Activated CD4-positive, alpha-beta T cell treated with anti-CD3 and anti-CD28 coated beads, Interleukin-2, amount 50 U/mL, for 48 hours (primary cell): Measurements from ENCODE around the gene VPS39.
A peak's percentile ranks its signal among the peaks of the same experiment; 100 is the strongest.
"Not testable (repeated sequence)": the region's sequence is repeated elsewhere in the genome, so short reads cannot be mapped to it uniquely, and the experiment has no call there.

ENCODE experiments used
- DNase-seq, 2 experiments: peaks; one replicate each; pipeline ENCODE4 v3.0.0-alpha.2; 2020

Gene VPS39

DNA sequence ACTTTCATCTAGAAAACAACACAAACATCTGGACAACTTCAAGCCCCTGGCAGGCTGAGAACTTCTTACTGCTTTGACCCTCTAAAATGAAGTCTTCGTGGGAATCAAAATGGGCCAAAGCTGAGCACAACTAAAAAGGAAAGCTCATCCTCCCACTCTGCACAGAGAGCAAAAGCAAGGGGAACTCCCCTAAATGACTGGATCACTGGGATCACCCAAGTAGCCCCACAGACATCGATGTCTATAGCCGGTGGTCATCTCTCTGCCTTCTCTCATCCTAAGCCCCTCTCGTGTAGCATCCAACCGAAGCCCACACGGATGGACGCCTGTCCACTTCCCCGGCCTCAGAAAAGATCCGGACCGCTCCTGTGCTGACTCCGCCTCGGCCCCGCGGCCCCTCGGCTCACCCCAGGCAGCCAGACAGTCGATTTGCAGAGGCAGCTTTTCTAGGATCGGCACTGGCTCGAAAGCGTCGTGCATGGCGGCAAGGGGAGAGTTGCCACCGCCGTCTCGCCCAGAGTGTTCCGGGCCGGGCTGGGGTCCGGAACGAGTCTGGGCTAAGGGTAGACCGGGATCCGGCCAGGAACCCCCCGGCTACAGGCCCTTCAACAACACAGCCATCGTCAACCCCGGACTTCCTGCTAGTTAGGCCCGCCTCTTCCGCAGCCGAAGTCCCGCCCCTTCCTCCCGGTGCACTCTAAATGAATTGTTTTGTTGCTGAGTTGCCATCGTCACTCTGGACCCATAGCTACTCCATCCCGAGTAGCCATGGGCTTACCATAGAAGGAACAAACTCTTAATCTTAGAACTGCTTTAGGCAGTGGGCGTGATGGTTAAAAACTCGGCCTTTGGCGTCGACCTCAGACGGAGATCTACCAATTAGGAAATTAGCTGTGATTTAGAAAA is at the start of gene VPS39:
VPS39 (minus strand) TSS at position 631 of the 906 bp plus-strand sequence; CDS start at position 480, 151 bp downstream.
- DNase-seq = peak; percentile 86 to 90

- no peak for DNase-seq
Observed at GRCh38 chr15:42253300-42253699, 45.2 kb upstream of the VPS39 start.

GRCh38 chr15:42240823-42241222 is 32.7 kb upstream of the VPS39 start:
- no peak for DNase-seq

GRCh38 chr15:42239528-42240182 is 31.6 kb upstream of the VPS39 start:
- no peak for DNase-seq

DNA sequence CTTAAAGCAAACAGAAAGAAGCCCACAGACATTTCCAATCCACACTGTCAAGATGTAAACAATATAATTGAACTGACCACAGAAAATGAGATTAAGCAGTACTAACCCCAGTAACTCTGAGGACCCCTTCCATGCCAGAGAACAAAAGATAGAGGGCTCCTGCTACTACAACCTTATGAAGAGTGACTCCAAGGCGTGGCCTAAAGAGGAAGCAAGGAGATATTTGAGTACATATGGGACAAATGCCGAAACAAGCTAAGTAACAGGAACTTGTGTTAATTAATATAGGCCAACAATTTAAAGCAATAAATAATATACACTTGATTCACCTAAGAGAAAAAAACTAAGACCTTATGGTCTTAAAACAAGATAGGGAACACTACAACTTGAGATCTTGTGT is 25.0 kb upstream of the VPS39 start:
- no peak for DNase-seq

GRCh38 chr15:42232606-42233005 is 24.5 kb upstream of the VPS39 start:
- no peak for DNase-seq

- DNase-seq = no peak
Observed at GRCh38 chr15:42231088-42231487, 23.0 kb upstream of the VPS39 start.

GRCh38 chr15:42228981-42229380 is 20.9 kb upstream of the VPS39 start:
- not testable (repeated sequence) for DNase-seq

DNA sequence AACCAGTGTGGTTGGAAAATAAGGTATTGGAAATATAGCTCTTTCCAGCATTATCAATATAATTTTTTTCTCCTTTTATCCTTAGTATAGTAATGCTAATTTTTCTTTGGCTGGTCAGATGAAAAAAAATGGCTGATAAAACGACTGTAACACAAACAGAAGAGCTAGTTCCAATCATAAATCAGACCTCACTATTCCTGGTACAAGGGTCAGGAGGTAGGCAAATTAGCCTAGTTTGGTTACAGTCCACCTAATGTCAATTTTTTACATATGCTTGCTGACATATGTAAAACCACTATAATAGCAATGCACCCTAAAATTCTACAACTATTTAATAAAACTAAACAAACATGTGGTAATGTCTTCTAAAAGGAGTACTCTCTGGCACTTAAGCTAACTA is 19.9 kb upstream of the VPS39 start:
- DNase-seq = no peak

DNA sequence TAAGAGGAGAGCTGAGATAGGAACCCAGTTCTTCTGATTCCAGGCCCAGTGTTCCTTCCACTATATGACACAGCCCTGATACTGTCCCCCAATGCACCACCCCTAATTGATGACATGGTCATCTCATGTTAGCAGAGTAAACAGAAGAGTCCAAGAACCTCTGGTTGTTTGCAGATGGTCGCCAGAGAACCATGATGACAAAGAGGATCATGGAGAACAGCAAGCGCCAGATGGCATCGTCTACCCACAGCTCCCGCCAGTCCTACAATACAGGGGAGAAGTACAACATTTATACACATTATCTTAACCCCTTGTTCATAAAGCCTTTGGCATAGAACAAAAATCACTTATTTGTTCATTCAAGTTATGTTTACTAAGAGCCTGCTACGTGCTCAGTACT is 18.5 kb upstream of the VPS39 start:
- DNase-seq = no peak

- no peak for DNase-seq
Observed at GRCh38 chr15:42220216-42220615, 12.1 kb upstream of the VPS39 start.

DNA sequence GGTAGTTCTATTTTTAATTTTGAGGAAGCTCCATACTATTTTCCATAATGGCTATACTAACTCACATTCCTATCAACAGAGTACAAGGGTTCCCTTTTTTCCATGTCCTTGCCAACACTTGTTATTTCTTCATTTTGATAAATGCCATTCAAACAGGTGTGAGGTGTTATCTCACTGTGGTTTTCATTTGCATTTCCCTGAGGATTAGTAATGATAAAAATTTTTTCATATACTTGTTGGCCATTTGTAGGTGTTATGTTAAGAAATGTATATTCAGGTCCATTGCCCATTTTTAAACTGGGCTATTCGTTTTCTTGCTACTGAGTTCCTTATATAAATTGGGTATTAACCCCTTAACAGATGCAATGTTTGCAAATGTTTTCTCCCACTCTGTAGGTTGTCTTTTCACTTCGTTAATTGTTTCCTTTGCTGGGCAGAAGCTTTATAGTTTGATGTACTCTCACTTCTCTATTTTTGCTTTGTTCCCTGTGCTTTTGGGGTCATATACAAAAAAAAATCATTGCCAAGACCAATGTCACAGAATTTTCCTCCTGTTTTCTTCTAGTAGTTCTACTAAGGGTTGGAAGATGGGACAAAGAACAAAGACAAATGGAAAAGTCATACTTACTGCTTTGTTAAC is 11.0 kb upstream of the VPS39 start:
- DNase-seq = no peak

DNA sequence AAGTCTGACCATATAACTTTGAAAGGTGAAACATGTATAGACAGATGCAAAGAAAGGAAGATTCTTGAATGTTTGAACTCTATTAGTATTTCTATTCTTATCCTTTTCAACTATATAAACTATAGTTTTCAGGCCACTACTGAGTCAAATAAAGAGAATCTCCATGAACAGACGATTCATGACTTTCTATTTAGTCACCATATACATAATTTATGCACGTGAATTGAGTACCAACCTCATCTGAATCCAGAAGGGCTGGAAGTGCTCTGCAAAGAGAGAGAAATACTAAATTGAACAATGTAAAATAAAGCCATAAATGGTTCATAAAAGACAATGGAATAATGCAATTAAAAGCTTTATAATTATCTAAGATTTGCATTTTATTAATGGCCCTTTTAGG is 9.5 kb upstream of the VPS39 start:
- no peak for DNase-seq

DNA sequence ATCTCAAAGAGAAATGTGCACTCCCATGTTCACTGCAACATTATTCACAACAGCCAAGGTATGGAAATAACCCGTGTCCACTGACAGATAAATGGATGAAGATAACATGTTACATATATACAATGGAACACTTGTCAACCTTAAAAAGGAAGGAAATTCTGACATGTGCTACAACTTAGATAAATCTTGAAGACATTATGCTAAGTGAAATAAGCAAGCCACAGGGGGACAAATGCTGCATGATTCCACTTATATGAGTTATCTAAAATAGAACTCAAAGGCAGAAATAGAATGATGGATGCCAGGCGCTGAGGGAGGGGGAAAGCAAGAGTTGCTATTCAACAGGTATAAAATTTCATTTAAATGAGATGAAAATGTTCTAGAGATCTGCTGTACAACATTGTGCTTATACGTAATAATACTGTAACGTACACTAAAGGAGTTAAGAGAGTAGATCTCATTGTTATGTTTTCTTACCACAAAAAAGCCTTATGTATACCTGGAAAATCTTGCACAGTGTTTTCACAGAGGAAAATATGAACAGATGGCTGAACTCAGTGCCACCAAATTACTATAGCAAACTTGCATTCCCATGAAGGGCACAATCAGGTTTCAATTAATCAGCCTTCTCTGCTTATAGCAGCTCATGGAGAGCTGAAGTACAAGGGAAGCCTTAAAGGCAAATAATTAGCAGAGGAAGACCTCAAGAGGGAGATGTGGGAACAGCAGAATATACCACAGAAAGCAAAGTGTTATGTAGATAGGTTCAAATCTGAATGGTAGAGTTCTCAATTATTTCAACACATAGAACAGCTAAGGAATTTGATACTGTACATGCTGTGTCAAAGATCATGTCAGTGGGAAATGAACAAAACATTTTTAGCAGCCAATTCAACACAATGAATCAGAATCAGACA is 8.1 kb upstream of the VPS39 start:
- no peak for DNase-seq

DNA sequence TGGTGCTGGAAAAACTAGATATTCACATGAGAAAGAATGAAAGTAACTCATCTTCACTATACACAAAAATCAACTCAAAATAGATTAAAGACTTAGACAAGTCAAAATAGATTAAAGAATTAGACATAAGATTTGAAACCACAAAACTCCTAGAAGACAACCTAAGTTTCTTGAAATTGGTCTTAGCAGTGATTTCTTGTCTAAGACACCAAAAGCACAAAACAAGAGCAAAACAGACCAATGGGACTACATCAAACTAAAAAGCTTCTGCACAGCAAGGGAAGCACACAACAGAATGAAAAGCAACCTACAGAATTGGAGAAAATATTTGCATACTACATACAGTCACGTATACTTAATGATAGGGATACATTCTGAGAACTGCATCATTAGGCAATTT is 6.5 kb upstream of the VPS39 start:
- no peak for DNase-seq

DNA sequence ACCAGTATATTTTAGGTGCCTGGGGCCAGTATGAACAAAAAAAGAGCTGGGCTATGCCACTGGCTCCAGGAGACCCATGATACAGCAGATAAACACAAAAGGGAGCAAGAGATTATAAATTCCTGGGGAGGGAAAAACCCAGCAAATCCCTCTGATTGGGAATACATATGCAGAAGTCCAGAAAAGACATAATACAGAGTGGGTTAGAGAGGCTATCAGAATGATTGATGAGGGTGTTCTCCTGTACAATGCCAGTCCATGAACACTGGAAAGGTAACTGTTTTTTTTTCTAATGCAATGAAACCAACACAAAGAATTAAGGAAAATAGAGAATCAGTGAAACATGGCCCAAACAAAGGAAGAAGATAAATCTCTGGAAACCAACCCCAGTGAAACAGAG is 5.4 kb upstream of the VPS39 start:
- no peak for DNase-seq

DNA sequence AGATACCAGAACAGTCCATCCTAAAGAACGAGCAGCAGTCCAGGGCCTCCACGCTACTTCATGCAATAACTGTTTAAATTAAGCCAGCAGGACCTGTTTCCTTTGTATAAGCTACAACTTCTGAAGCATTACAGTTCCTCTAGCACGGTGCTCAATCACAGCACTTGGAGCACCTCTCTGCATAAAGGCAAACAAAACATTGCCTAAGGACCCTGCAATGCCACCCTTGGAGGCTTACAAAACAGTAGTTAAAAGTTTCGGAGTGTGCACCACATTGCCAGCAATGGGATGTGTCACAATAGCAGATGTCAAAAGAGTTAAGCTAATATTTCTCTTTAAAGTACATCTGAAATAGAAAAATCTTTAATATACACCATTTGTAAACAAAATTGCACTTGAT is 2.6 kb upstream of the VPS39 start:
- DNase-seq = no peak

DNA sequence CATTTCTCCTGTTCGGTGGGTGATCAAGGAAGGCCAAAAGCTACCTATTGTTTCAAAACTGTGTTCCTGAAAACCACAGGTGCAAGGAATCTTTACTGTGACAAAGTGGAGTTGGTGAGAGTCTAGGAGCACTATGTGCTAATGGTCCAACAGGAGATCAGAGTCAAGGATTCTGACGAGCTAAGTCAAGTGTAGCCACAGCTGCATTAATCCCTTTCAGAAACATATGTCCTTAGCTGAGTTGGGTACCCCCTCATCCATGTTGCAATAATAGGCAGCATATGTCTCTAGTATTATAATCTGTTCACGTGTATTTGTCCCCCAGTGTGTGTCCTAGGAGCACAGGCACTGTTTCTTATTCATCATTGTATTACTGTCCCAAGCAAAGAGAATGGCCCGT is 1.7 kb downstream of the VPS39 start:
- DNase-seq = no peak

- DNase-seq = no peak
Observed at GRCh38 chr15:42203891-42204290, 4.2 kb downstream of the VPS39 start.

- no peak for DNase-seq
Observed at GRCh38 chr15:42202653-42203052, 5.5 kb downstream of the VPS39 start.

DNA sequence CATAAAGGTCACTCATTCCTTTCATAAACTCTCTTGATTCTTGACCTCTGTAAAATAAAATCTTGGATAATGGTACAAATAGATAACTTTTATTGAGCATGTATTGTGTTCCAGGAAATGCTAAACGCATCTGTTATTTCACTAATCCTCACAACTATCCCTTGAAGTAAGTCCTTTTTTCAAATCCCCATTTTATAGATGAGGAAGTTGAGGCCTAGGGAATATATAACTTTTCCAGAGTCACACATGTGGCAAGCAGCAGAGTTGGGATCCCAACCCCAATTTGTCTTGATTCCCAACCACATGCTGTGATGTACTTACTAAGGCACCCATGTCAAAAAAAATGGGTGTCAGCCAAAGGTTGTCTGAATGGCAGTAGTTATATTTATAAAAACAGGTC is 6.3 kb downstream of the VPS39 start:
- DNase-seq = no peak

GRCh38 chr15:42199126-42199525 is 9.0 kb downstream of the VPS39 start:
- DNase-seq = no peak

GRCh38 chr15:42198516-42198915 is 9.6 kb downstream of the VPS39 start:
- no peak for DNase-seq
